Breast epithelium (tissue), 4 donors: ENCODE measurements around the gene OSR1. TPM values are rescaled to one million over a fixed set of nuclear protein-coding genes. Genes with fewer than 3 reads are reported as not detected.

Experiments
- DNase-seq, 2 donors: peaks; one replicate each; pipeline ENCODE4 v3.0.0-alpha.2; 2019; ENCODE audit warnings: low spot score in 2 of 2
- H3K27ac ChIP-seq, 2 donors: fragments of 200-600 bp; sonication (generic) in 1 of 2; one replicate each; pipeline ENCODE4 v1.5.1; 2016 to 2019; ENCODE audit warnings: mild to moderate bottlenecking in 1 of 2
- H3K27me3 ChIP-seq, 2 donors: fragments of 200-600 bp; sonication (generic) in 1 of 2; one replicate each; pipeline versions ENCODE4 v1.5.1 to v1.6.0; 2017 to 2019; ENCODE audit warnings: control low read depth in 1 of 2, mild to moderate bottlenecking in 1 of 2
- H3K36me3 ChIP-seq: fragments of 200-600 bp; one replicate; pipeline ENCODE4 v1.5.1; 2019
- H3K4me1 ChIP-seq, 2 donors: fragments of 200-600 bp; sonication (generic); one replicate each; pipeline ENCODE4 v1.5.1; 2016 to 2019; ENCODE audit warnings: control low read depth in 1 of 2
- H3K4me3 ChIP-seq, 3 donors: fragments of 200-600 bp; sonication (generic); 1 replicate in 2 of 3; 2 replicates in 1 of 3; pipeline ENCODE4 v1.5.1; 2016 to 2019; ENCODE audit warnings: mild to moderate bottlenecking in 3 of 3, moderate library complexity in 2 of 3
- H3K9me3 ChIP-seq, 2 donors: fragments of 200-600 bp; sonication (generic) in 1 of 2; one replicate each; pipeline ENCODE4 v1.5.1; 2016 to 2019; ENCODE audit warnings: control low read depth in 1 of 2
- CTCF ChIP-seq, 3 donors: fragments of 450-650 bp; IDR thresholded peaks; one replicate each; pipeline ENCODE4 v1.5.1; 2016 to 2017; ENCODE audit warnings: antibody characterized with exemption in 3 of 3, mild to moderate bottlenecking in 3 of 3, moderate library complexity in 3 of 3
- POLR2A ChIP-seq: fragments of 450-650 bp; IDR thresholded peaks from one replicate; pipeline ENCODE4 v1.6.1; 2016; ENCODE audit warnings: antibody characterized with exemption, mild to moderate bottlenecking, moderate library complexity
- POLR2AphosphoS5 ChIP-seq, 3 donors: sonication (generic); formaldehyde crosslinking; IDR thresholded peaks; one replicate each; pipeline ENCODE4 v1.6.1; 2017; ENCODE audit warnings: antibody characterized with exemption in 3 of 3
- intact Hi-C: fragments of 100-400 bp; cut with DNase I; formaldehyde crosslinking; loops from one replicate; pipeline ENCODE4 v1.15.1; 2023; ENCODE audit warnings: low total_unique reads
- total RNA-seq, 3 donors: library from RNA; depleted of rRNA; stranded (reverse); fragments of >200 nt; gene quantifications; one replicate each; pipeline ENCODE4 v1.1.0, GENCODE V29; 2016

The OSR1 gene
- total RNA-seq, 3 donors from 2014 or later: 18.7 to 40.0 (median 34.1) TPM

GRCh38 chr2:19301706-19302105 lies 56.7 kb downstream of the OSR1 start:
- intact Hi-C loops: no loop called here
- Histone ChIP-seq H3K4me3 (no peak overlapping the region), H3K9me3 (no peaks in the 10 kb centered on the region), H3K36me3 (no peaks in the 10 kb centered on the region), H3K27ac (no peak overlapping the region), H3K4me1 (no peaks in the 10 kb centered on the region), H3K27me3 (no peaks in the 10 kb centered on the region)
- TF ChIP-seq CTCF (IDR thresholded peaks at IDR 0.05) (no peak), POLR2AphosphoS5 (IDR thresholded peaks at IDR 0.05) (no peak), POLR2A (no peak)
- DNase-seq: no peak
